GM18951 (cell line): ENCODE results near the gene LBHD2.
"Not testable (repeated sequence)": the region's sequence is repeated elsewhere in the genome, so short reads cannot be mapped to it uniquely, and the experiment has no call there.

Source experiments
- POLR2A ChIP-seq: IDR thresholded peaks from 4 replicates; pipeline ENCODE4 v1.6.1; 2011; ENCODE audit warnings: mild to moderate bottlenecking; ENCODE audit not compliant: insufficient read length, insufficient read depth; ENCODE audit errors: extremely low read depth
- in situ Hi-C: fragments of 300-500 bp; cut with MboI; formaldehyde crosslinking; loops from one replicate; pipeline ENCODE4 v1.12.0; 2022; ENCODE audit warnings: low sequenced_read_pairs, mixed read lengths, inconsistent platforms; ENCODE audit not compliant: unreplicated experiment

LBHD2 gene

GRCh38 chr14:103084021-103084919 is at the start of gene LBHD2:
Gene LBHD2, plus strand, starts transcription at chr14:103084210. Its CDS starts 1,803 bp downstream, at chr14:103086013.
- in situ Hi-C loops = loop anchor here (10.0 kb wide), 1 partner anchor 201 kb away; no protein-coding TSS in a partner anchor
- no peak for TF ChIP-seq POLR2A

DNA sequence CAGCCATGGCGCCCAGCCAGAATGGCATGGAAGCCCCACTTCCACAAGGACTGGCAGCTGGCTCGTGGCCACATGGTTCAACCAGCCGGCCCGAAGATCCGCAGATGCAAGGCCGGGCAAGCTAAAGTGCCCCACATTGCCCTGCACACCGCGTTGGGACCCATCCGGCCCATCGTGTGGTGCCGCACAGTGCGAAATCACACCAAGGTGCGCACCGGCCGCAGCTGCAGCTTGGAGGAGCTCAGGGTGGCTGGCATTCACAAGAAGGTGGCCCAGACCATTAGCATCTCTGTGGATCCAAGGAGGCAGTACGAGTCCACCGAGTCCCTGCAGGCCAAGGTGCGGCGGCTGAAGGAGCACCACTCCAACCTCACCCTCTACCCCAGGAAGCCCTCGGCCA is 42.5 kb upstream of the LBHD2 start:
- in situ Hi-C loops = no loop called here
- TF ChIP-seq POLR2A = no peak

DNA sequence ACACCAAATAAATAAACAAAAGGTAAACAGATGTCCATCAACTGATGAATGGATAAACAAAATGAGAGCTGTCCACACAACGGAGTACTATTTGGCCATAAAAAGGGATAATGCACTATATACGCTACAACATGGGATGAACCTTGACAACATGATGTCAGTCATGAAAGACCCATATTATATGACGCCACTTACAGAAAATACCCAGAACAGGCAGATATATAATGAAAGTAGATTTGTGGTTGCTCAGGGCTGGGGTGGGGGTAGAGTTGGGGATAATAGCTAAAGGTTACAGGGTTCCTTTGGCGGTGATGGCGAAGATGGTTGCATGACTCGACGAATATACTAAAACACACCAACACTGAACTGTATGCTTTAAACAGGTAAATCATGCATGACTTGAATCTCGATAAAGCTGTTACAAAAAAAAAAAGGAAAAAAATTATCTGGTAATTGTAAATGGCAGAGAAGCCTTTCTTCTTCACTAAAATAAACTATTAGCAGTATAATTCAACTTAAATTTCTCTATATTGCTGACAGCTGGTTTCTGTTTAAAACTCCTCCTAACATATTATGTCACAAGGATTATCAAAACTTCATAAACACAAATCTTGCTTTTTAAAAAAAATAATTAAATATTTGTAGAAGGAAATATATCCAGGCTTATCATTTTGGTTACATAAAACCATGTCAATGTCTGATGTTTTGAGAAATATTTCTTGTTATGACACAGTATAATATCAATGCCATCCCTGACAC is 40.6 kb upstream of the LBHD2 start:
- no peak for TF ChIP-seq POLR2A
- in situ Hi-C loops = no loop called here

GRCh38 chr14:103045371-103045869 is 38.6 kb upstream of the LBHD2 start:
- in situ Hi-C loops = no loop called here
- no peak for TF ChIP-seq POLR2A

DNA sequence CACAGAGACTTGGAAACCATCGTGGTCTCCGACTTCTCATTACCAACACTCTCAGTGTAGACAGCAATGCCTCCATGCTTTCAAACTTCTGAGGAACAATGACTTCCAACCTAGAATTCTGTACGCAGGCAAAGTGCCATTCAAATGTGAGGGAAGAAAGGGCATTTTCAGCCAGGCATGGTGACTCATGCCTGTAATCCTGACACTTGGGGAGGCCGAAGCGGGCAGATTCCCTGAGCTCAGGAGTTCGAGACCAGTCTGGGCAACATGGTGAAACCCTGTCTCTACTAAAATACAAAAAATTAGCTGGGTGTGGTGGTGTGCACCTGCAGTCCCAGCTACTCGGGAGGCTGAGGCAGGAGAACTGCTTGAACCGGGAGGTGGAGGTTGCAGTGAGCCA is 36.6 kb upstream of the LBHD2 start:
- in situ Hi-C loops = not testable (repeated sequence)

DNA sequence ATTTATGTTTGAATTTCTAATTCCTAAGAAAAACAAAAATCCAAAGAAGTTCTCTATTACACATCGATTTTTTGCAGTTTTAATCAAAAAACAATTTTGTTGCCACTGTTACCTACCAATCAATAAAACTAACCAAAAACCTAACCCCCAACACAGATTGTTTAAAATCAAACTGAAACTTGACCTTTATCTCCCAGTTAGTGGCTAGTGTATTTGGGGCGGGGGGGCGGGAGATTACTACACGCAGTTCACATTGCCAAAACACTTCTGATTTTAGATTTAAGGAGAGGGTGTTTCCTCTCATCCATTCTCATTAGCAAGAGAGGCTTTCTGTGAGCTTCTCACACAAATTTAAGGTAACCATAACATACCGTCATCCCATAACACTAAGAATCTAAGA is 33.1 kb upstream of the LBHD2 start:
- in situ Hi-C loops = no loop called here
- TF ChIP-seq POLR2A = no peak

DNA sequence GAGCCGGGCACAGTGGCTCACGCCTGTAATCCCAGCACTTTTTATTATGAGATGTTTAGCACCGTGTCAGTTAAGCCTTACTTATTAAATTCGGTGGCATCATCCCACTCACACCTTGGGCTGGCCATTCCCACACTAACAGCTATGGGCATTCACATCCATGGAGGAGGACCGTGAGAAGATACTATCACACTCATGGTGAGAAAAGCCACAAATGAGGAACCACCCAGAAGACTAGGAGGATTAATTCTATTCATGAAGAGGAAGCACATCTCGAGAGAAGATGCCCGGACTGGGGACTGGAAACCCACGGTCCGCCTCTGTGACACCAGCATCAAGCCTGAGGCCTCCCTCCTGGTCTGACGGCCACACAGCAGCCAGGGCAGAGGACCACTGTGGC is 31.6 kb upstream of the LBHD2 start:
- no peak for TF ChIP-seq POLR2A
- in situ Hi-C loops = no loop called here

- in situ Hi-C loops = no loop called here
- no peak for TF ChIP-seq POLR2A
Measured at GRCh38 chr14:103055695-103056094, 28.3 kb upstream of the LBHD2 start.

GRCh38 chr14:103056322-103057027 is 27.5 kb upstream of the LBHD2 start:
- TF ChIP-seq POLR2A = no peak
- in situ Hi-C loops = no loop called here

- TF ChIP-seq POLR2A = no peak
- in situ Hi-C loops = no loop called here
Measured at GRCh38 chr14:103057028-103057371, 27.0 kb upstream of the LBHD2 start.

DNA sequence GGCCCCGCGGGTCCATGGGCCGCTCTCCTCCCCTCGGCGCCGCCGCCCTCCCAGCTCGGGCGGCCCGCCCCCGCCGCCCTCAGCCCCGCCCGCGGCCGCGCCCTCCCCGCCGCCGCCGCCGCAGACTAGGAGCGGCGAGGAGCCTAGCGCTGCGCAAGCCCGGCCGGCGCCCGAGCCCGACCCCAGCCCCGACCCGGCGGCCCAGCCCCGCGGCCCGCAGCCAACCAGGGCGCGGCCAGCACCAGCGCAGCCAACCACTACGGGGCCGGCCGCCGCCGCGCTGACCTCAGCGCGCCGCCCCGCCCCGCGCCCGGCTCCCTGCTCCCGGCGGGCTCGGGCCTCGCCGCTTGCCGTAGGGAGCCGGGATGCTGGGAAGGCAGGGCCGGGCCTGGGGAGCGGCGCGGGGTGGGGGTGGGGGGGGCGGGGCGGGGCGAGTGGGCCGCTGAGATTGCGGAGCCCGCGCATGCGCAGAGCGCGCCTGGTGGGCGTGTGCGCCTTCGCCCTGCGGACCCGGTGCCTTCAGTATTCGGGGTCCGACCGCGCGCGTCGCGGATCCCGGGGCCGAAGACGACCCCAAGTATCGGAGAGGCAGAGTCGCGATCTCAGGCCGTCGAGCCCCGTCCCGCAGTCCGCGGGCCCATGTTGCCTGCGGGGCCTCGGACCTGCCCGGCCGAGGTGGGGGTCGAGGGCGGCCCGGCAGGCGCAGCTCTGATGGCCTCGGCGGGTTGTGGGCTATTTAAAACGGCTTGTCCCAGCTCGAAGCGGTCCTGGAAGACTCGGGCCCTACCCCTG is 26.4 kb upstream of the LBHD2 start, which contains the start of gene CDC42BPB:
CDC42BPB (minus strand) TSS at position 178 of the 792 bp plus-strand sequence. CDS start 376 bp downstream, outside the sequence.
- TF ChIP-seq POLR2A = peak; percentile 54
- in situ Hi-C loops = no loop called here
